ENCODE results near the gene MTFMT. TPM values are rescaled to one million over a fixed set of nuclear protein-coding genes. Genes with fewer than 3 reads are reported as not detected.
"Not testable (repeated sequence)": the region's sequence is repeated elsewhere in the genome, so short reads cannot be mapped to it uniquely, and the experiment has no call there.

The MTFMT gene
- polyA plus RNA-seq, 1 experiment: 6.4 TPM

DNA sequence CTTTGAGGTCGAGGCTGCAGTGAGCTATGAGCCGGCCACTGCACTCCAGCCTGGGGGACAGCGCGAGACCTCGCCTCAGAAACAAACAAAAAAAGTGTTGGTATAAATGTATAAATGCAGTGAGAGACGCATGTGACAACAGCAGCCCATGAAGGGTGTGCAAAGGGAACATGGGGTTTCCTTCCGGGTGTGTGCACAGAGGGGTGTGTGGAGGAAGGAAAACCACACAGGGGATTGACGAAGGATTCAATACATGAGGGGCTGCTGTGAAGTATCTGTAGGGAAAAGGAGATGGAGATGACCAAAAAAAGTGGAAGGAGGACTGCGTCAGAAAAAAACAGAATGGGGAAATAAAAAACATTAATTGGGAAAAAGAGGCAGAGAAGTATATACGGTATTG, 1.1 kb downstream of the MTFMT start:
- POLR2A ChIA-PET: no interaction called here
- TF ChIP-seq, protein P1, sequence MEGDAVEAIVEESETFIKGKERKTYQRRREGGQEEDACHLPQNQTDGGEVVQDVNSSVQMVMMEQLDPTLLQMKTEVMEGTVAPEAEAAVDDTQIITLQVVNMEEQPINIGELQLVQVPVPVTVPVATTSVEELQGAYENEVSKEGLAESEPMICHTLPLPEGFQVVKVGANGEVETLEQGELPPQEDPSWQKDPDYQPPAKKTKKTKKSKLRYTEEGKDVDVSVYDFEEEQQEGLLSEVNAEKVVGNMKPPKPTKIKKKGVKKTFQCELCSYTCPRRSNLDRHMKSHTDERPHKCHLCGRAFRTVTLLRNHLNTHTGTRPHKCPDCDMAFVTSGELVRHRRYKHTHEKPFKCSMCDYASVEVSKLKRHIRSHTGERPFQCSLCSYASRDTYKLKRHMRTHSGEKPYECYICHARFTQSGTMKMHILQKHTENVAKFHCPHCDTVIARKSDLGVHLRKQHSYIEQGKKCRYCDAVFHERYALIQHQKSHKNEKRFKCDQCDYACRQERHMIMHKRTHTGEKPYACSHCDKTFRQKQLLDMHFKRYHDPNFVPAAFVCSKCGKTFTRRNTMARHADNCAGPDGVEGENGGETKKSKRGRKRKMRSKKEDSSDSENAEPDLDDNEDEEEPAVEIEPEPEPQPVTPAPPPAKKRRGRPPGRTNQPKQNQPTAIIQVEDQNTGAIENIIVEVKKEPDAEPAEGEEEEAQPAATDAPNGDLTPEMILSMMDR (IDR thresholded peaks at IDR 0.05; ENCODE audit: insufficient read depth, low read depth, low read length): no peak
- Histone ChIP-seq H3K36me3 (ENCODE audit: control insufficient read depth, insufficient read depth, low read length) (peaks cover 8% of the 10 kb centered on the region), H3K27me3 (ENCODE audit: control insufficient read depth, insufficient read depth, low read length) (peaks cover 3% of the 10 kb centered on the region; the same call in 1 of the 2 replicates), H3K4me3 (ENCODE audit: low read depth, low read length) (peak overlapping the region; percentile 91)
- CTCF ChIA-PET: no interaction called here
- no peak for DNase-seq (ENCODE audit: low read depth)

DNA sequence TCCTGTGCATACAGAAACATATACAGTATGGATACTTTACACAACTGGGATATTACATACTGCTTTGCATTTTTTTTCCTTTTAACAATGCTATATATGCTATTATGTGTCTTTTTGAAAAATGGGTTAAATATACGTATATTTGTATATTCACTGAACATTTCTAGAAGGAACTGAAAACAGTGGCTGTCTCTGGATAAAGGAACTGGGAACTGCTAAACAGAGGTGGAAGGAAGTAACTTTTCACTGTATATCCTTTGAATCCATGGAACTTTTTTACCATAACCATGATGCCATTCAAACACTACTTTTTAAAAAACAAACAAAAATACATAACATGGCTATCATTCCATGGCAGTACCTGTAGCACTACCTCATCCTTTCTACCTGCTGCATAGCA, 1.8 kb downstream of the MTFMT start:
- POLR2A ChIA-PET: no interaction called here
- Histone ChIP-seq H3K36me3 (ENCODE audit: control insufficient read depth, insufficient read depth, low read length) (peaks cover 8% of the 10 kb centered on the region), H3K27me3 (ENCODE audit: control insufficient read depth, insufficient read depth, low read length) (peaks cover 3% of the 10 kb centered on the region; the same call in 1 of the 2 replicates), H3K4me3 (ENCODE audit: low read depth, low read length) (no peak overlapping the region)
- CTCF ChIA-PET: no interaction called here
- TF ChIP-seq, protein P1 (IDR thresholded peaks at IDR 0.05; ENCODE audit: insufficient read depth, low read depth, low read length): no peak
- no peak for DNase-seq (ENCODE audit: low read depth)

DNA sequence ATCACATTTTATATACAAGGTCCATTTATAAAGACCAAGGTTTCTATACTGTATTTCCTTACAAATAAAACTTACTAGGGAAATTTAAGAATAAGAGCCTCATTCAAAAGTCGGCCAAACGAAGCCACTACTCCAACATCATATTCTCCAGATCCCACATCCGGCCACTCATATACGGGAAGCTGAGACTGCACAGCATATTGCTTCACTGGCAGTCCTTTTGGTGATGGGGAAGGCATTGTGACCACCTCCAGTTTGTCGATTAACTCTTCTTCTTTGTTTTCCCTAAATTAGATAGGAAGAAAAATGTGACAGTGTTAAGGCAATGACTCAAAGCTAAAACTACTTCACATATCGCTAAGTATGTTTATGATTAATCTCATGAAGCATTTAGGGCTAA, 2.7 kb downstream of the MTFMT start:
- CTCF ChIA-PET: interaction anchor here (0.9 kb wide), 1 partner anchor 8 kb away, joined by 3 read pairs; no protein-coding TSS in a partner anchor
- POLR2A ChIA-PET: interaction anchor here (0.6 kb wide), 1 partner anchor 133 kb away, joined by 5 read pairs; no protein-coding TSS in a partner anchor
- TF ChIP-seq, protein P1 (IDR thresholded peaks at IDR 0.05; ENCODE audit: insufficient read depth, low read depth, low read length): no peak
- DNase-seq (ENCODE audit: low read depth): no peak
- Histone ChIP-seq H3K36me3 (ENCODE audit: control insufficient read depth, insufficient read depth, low read length) (peaks cover 8% of the 10 kb centered on the region), H3K27me3 (ENCODE audit: control insufficient read depth, insufficient read depth, low read length) (0 out of 2 replicates have a peak, but pooled peaks cover under 1% of the 10 kb centered on the region), H3K4me3 (ENCODE audit: low read depth, low read length) (no peak overlapping the region)

DNA sequence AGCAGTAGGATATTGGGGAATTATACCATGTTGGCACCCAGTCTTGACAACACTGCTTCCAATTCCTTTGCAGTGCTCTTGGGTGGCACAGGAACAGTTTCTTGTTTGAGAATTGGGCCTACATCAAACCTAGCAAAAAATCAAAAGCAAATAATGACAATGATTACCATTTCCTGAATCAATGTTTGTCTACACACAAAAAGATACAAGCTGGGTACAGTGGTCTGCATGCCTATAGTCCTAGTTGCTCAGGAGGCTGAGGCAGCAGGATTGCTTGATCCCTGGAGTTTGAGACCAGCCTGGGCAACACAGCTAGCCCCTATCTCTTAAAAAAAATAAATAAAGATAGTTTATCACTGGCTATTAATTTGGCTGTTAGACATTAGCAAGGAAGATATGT, 8.0 kb downstream of the MTFMT start:
- ChIA-PET CTCF (no interaction called here), POLR2A (no interaction called here)
- H3K4me3 ChIP-seq (ENCODE audit: low read depth, low read length): no peak overlapping the region
- H3K36me3 ChIP-seq (ENCODE audit: control insufficient read depth, insufficient read depth, low read length): peaks cover 10% of the 10 kb centered on the region
- TF ChIP-seq, protein P1 (IDR thresholded peaks at IDR 0.05; ENCODE audit: insufficient read depth, low read depth, low read length): no peak
- DNase-seq (ENCODE audit: low read depth): no peak
- no peaks in the 10 kb centered on the region for H3K27me3 ChIP-seq (ENCODE audit: control insufficient read depth, insufficient read depth, low read length)

DNA sequence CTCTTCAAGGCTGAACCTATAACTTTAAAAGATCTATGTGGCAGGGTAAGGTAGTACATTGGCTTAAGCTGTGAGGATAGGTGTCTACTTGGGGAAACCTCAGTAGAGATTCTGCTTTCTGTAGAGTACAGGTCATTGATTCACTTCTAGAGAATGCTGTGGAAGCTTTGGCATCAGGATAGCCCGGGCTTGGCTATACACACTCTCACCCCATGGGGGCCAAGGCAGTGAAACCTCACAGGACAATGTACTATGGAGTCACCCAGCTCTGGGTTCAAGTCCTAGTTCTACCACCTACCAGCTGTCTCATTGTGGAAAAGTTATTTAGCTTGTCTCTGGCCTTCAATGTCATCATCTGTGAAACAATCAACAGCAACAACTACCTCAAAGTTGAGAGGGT, 9.0 kb downstream of the MTFMT start:
- Histone ChIP-seq H3K36me3 (ENCODE audit: control insufficient read depth, insufficient read depth, low read length) (peaks cover 4% of the 10 kb centered on the region), H3K4me3 (ENCODE audit: low read depth, low read length) (no peak overlapping the region), H3K27me3 (ENCODE audit: control insufficient read depth, insufficient read depth, low read length) (no peaks in the 10 kb centered on the region)
- TF ChIP-seq, protein P1 (IDR thresholded peaks at IDR 0.05; ENCODE audit: insufficient read depth, low read depth, low read length): no peak
- CTCF ChIA-PET: no interaction called here
- POLR2A ChIA-PET: no interaction called here
- DNase-seq (ENCODE audit: low read depth): no peak

DNA sequence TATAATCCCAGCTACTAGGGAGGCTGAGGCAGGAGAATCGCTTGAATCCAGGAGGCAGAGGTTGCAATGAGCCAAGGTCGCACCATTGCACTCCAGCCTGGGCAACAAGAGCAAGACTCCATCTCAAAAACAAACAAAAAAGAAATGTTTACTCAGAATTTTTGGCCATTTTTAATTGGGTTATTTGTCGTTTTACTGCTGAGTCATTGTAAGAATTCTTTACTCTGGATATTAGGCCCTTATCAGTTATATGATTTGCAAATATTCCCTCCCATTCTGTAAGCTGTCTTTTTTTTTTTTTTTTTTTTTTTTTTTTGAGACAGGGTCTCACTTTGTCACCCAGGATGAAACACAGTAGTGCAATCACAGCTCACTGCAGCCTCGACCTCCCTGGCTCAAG, 18.2 kb downstream of the MTFMT start:
- H3K4me3 ChIP-seq (ENCODE audit: low read depth, low read length); H3K36me3 ChIP-seq (ENCODE audit: control insufficient read depth, insufficient read depth, low read length); POLR2A ChIA-PET; H3K27me3 ChIP-seq (ENCODE audit: control insufficient read depth, insufficient read depth, low read length); DNase-seq (ENCODE audit: low read depth): not testable (repeated sequence)
- CTCF ChIA-PET: interaction anchor here (0.7 to 0.8 kb wide), 2 partner anchors 10 to 283 kb away, joined by 3 read pairs; no protein-coding TSS in a partner anchor

Measured in BJ (cell line).